ENCODE data around the gene SPRYD3.

SPRYD3 gene

GRCh38 chr12:53074283-53074998, 4.7 kb downstream of the SPRYD3 start:
- no peaks in the 10 kb centered on the region for H3K9me3 Mint-ChIP-seq
- peak overlapping the region in 2 of 3 experiments; percentile 0 to 19 for H3K4me3 Mint-ChIP-seq
- peaks cover 58% of the 10 kb centered on the region for H3K4me1 Mint-ChIP-seq
- H3K27me3 Mint-ChIP-seq (ENCODE audit: low read depth), result no peaks in the 10 kb centered on the region
- H3K27ac Mint-ChIP-seq, result peak overlapping the region in 2 of 3 experiments; percentile 45 to 81
- no peak for TF ChIP-seq CTCF (IDR thresholded peaks at IDR 0.05; ENCODE audit: unreplicated experiment in 3 of 3)
- peaks cover 51% of the 10 kb centered on the region for H3K36me3 Mint-ChIP-seq (ENCODE audit: low read depth)

GRCh38 chr12:53073881-53074280, 5.3 kb downstream of the SPRYD3 start:
- TF ChIP-seq CTCF (IDR thresholded peaks at IDR 0.05; ENCODE audit: unreplicated experiment in 3 of 3), result no peak
- Mint-ChIP-seq H3K4me3 (peak overlapping the region in 1 of 3 experiments; percentile 0), H3K36me3 (ENCODE audit: low read depth) (peaks cover 51% of the 10 kb centered on the region), H3K27me3 (ENCODE audit: low read depth) (no peaks in the 10 kb centered on the region), H3K27ac (peak overlapping the region in 2 of 3 experiments; percentile 45 to 81), H3K4me1 (peaks cover 58% of the 10 kb centered on the region), H3K9me3 (no peaks in the 10 kb centered on the region)

- TF ChIP-seq CTCF (IDR thresholded peaks at IDR 0.05; ENCODE audit: unreplicated experiment in 3 of 3), result peak in 1 of 3 experiments; percentile 10
- Mint-ChIP-seq H3K36me3 (ENCODE audit: low read depth) (peaks cover 47% of the 10 kb centered on the region), H3K4me1 (peaks cover 67% of the 10 kb centered on the region), H3K27ac (peak overlapping the region; percentile 70 to 95 (median 93)), H3K27me3 (ENCODE audit: low read depth) (no peaks in the 10 kb centered on the region), H3K4me3 (peak overlapping the region in 2 of 3 experiments; percentile 62 to 63), H3K9me3 (no peaks in the 10 kb centered on the region)
These were observed 7.3 kb downstream of the SPRYD3 start for GRCh38 chr12:53071591-53072551.

- no peaks in the 10 kb centered on the region for H3K9me3 Mint-ChIP-seq
- no peaks in the 10 kb centered on the region for H3K27me3 Mint-ChIP-seq (ENCODE audit: low read depth)
- peak overlapping the region; percentile 28 to 95 (median 93) for H3K27ac Mint-ChIP-seq
- TF ChIP-seq CTCF (IDR thresholded peaks at IDR 0.05; ENCODE audit: unreplicated experiment in 3 of 3), result no peak
- H3K36me3 Mint-ChIP-seq (ENCODE audit: low read depth), result peaks cover 43% of the 10 kb centered on the region
- peaks cover 76% of the 10 kb centered on the region for H3K4me1 Mint-ChIP-seq
- no peak overlapping the region for H3K4me3 Mint-ChIP-seq
These were observed 8.2 kb downstream of the SPRYD3 start for GRCh38 chr12:53070877-53071492.

- Mint-ChIP-seq H3K4me1 (peaks cover 83% of the 10 kb centered on the region), H3K4me3 (no peak overlapping the region), H3K9me3 (no peaks in the 10 kb centered on the region), H3K36me3 (ENCODE audit: low read depth) (peaks cover 35% of the 10 kb centered on the region), H3K27me3 (ENCODE audit: low read depth) (no peaks in the 10 kb centered on the region), H3K27ac (peak overlapping the region in 2 of 3 experiments; percentile 77 to 93)
- no peak for TF ChIP-seq CTCF (IDR thresholded peaks at IDR 0.05; ENCODE audit: unreplicated experiment in 3 of 3)
These were observed 9.4 kb downstream of the SPRYD3 start for GRCh38 chr12:53069621-53070410.
